ENCODE data around the gene BGN. TPM values are rescaled to one million over a fixed set of nuclear protein-coding genes. Genes with fewer than 3 reads are reported as not detected.

The BGN gene
- total and polyA plus RNA-seq, 10 donors: 37.1 to 370 (median 234) TPM

DNA sequence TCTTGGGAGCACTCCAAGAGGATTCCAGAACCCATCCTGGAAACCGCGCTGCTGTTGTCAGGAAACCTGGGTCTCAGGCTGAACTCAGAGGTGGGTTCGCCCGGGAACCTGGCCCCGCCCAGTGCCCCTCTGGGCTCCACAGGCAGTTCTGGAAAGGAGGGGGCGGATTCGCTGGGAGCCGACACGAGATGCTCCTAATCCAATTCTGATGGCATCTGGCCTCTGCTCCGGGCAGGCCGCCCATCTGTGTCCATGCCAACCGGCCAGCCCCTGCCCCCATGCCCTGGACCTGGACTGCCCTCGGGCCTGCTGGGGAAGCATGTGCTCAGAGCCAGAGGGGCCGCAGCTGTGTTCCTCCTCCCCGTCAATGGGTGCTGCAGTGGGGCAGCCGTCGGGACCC is 43.6 kb downstream of the BGN start:
- Histone ChIP-seq H3K4me3 (no peak overlapping the region), H3K27me3 (replicated peaks in 1 of 7) (peaks cover 0 to 19% (median 0%) of the 10 kb centered on the region in 7 donors), H3K36me3 (no peaks in the 10 kb centered on the region), H3K27ac (no peak overlapping the region), H3K9me3 (no peaks in the 10 kb centered on the region), H3K4me1 (peaks cover 0 to 4% (median 0%) of the 10 kb centered on the region in 6 donors)
- intact Hi-C loops (cut with DNase I; ENCODE audit: low total_unique reads): no loop called here
- no peak for DNase-seq
- no peak for TF ChIP-seq CTCF (IDR thresholded peaks at IDR 0.05 in 8 of 11, conservative IDR thresholded peaks at IDR 0.05 in 3 of 11)
- TF ChIP-seq POLR2A (IDR thresholded peaks at IDR 0.05): no peak
- WGBS, 5 donors: 76 to 83% (median 77%) methylated on average over 3 to 17 of the region's 17 CpGs

GRCh38 chrX:153539171-153539978 is 44.6 kb downstream of the BGN start:
- peaks cover 0 to 19% (median 0%) of the 10 kb centered on the region in 7 donors for H3K27me3 ChIP-seq (replicated peaks in 1 of 7)
- H3K9me3 ChIP-seq: no peaks in the 10 kb centered on the region
- TF ChIP-seq CTCF (IDR thresholded peaks at IDR 0.05 in 8 of 11, conservative IDR thresholded peaks at IDR 0.05 in 3 of 11): peak; percentile 58 to 92 (median 88)
- no peak for TF ChIP-seq POLR2A (IDR thresholded peaks at IDR 0.05)
- H3K36me3 ChIP-seq: no peaks in the 10 kb centered on the region
- peaks cover 0 to 4% (median 0%) of the 10 kb centered on the region in 6 donors for H3K4me1 ChIP-seq
- intact Hi-C loops (cut with DNase I; ENCODE audit: low total_unique reads): no loop called here
- WGBS, 5 donors: 38 to 68% (median 45%) methylated on average over 5 to 31 of the region's 31 CpGs
- no peak overlapping the region for H3K27ac ChIP-seq
- DNase-seq: peak; percentile 91
- H3K4me3 ChIP-seq: no peak overlapping the region

DNA sequence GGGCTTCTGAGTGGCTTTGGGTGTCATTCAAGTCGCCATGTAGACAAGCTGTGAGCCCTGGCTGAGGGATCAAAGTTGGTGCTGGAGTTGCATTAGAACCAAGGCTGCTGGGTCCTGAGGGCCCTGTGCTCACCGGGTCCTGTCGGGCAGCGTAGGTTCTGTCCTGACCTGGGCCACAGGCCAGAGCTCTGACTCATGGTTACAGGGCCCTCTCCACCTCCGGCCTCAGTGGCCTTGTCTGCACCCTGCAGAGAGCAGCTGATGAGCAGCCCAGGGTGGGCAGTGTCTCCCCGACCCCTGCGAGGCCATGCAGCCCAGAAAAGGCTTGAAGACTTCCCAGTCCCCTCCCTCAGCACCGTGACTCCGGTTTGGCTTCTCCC is 45.2 kb downstream of the BGN start:
- WGBS, 5 donors: 69 to 79% (median 76%) methylated on average over 5 to 9 of the region's 9 CpGs
- Histone ChIP-seq H3K4me1 (peaks cover 0 to 4% (median 0%) of the 10 kb centered on the region in 6 donors), H3K27ac (no peak overlapping the region), H3K36me3 (no peaks in the 10 kb centered on the region), H3K9me3 (no peaks in the 10 kb centered on the region), H3K27me3 (replicated peaks in 1 of 7) (peaks cover 0 to 22% (median 0%) of the 10 kb centered on the region in 7 donors), H3K4me3 (no peak overlapping the region)
- no peak for DNase-seq
- intact Hi-C loops (cut with DNase I; ENCODE audit: low total_unique reads): no loop called here
- TF ChIP-seq POLR2AphosphoS5 (IDR thresholded peaks at IDR 0.05): no peak
- no peak for TF ChIP-seq POLR2A (IDR thresholded peaks at IDR 0.05)
- TF ChIP-seq CTCF (IDR thresholded peaks at IDR 0.05 in 8 of 11, conservative IDR thresholded peaks at IDR 0.05 in 3 of 11): no peak

DNA sequence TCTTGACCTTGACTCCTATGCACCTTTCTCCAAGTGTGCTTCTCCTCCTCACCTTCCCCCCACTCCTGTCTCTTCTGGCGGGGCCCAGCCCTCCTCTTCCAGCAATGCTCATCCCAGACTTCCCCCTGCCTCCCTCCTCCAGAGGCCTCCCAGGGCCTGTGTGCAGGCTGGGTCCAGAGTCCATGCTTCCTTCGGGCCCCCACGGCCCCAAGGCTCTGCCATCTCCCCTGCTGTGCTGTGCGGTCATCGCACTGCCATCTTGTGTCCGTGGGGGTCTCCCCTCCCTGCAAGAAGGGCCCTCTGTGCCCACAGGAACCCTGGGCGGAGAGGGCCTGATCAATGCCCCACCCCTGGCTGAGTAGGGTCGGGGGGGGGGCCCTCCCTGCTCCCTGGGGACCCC is 49.9 kb downstream of the BGN start:
- intact Hi-C loops (cut with DNase I; ENCODE audit: low total_unique reads): no loop called here
- Histone ChIP-seq H3K27me3 (replicated peaks in 1 of 7) (peaks cover 0 to 22% (median 0%) of the 10 kb centered on the region in 7 donors), H3K4me3 (no peak overlapping the region), H3K4me1 (no peaks in the 10 kb centered on the region), H3K27ac (no peak overlapping the region), H3K9me3 (no peaks in the 10 kb centered on the region), H3K36me3 (no peaks in the 10 kb centered on the region)
- no peak for DNase-seq
- 73 to 98% (median 77%) methylated on average over 6 to 8 of the region's 8 CpGs for WGBS, 5 donors
- TF ChIP-seq POLR2A (IDR thresholded peaks at IDR 0.05) (no peak), POLR2AphosphoS5 (IDR thresholded peaks at IDR 0.05) (no peak), CTCF (IDR thresholded peaks at IDR 0.05 in 8 of 11, conservative IDR thresholded peaks at IDR 0.05 in 3 of 11) (no peak)

All from spleen (tissue), 11 donors.